Ishikawa (cell line): ENCODE results near the gene PID1.

Experiments used
- CEBPB ChIP-seq: IDR thresholded peaks from 2 replicates; pipeline ENCODE4 v1.6.1; 2012
- CREB1 ChIP-seq: IDR thresholded peaks from 2 replicates; pipeline ENCODE4 v1.6.1; 2012; ENCODE audit warnings: low read depth
- EGR1 ChIP-seq: IDR thresholded peaks from 2 replicates; pipeline ENCODE4 v1.6.1; 2012
- EP300 ChIP-seq: IDR thresholded peaks from 2 replicates; pipeline ENCODE4 v1.6.1; 2012; ENCODE audit warnings: borderline replicate concordance
- FOXM1 ChIP-seq: IDR thresholded peaks from 2 replicates; pipeline ENCODE4 v1.6.1; 2012; ENCODE audit warnings: low read depth, borderline replicate concordance
- MAX ChIP-seq: IDR thresholded peaks from 2 replicates; pipeline ENCODE4 v1.6.1; 2012
- NFIC ChIP-seq: IDR thresholded peaks from 2 replicates; pipeline ENCODE4 v1.6.1; 2012
- RAD21 ChIP-seq: IDR thresholded peaks from 2 replicates; pipeline ENCODE4 v1.6.1; 2012; ENCODE audit warnings: low read depth
- REST ChIP-seq: IDR thresholded peaks from 2 replicates; pipeline ENCODE4 v1.6.1; 2012; ENCODE audit warnings: low read depth, mild to moderate bottlenecking
- TAF1 ChIP-seq: IDR thresholded peaks from 2 replicates; pipeline ENCODE4 v1.6.1; 2012; ENCODE audit warnings: low read depth, mild to moderate bottlenecking
- TCF12 ChIP-seq: IDR thresholded peaks from 2 replicates; pipeline ENCODE4 v1.6.1; 2012; ENCODE audit warnings: low read depth
- TEAD4 ChIP-seq: IDR thresholded peaks from 2 replicates; pipeline ENCODE4 v1.6.1; 2012
- YY1 ChIP-seq: IDR thresholded peaks from 2 replicates; pipeline ENCODE4 v1.6.1; 2012; ENCODE audit warnings: low read depth
- ZBTB7A ChIP-seq: IDR thresholded peaks from 2 replicates; pipeline ENCODE4 v1.6.1; 2012; ENCODE audit warnings: low read depth
- TF ChIP-seq, protein P1 (sequence below): IDR thresholded peaks from 2 replicates; pipeline ENCODE4 v1.6.1; 2012

The PID1 gene

GRCh38 chr2:229059331-229060033 is 211.6 kb downstream of the PID1 start:
- TF ChIP-seq TAF1 = no peak
- TF ChIP-seq RAD21 = no peak
- no peak for TF ChIP-seq YY1
- no peak for TF ChIP-seq MAX
- no peak for TF ChIP-seq EGR1

- no peak for TF ChIP-seq TCF12
- no peak for TF ChIP-seq CREB1
- TF ChIP-seq NFIC = no peak
- TF ChIP-seq EP300 = no peak
- no peak for TF ChIP-seq FOXM1
- TF ChIP-seq TAF1 = no peak
- TF ChIP-seq REST = no peak
- TF ChIP-seq TEAD4 = no peak
- TF ChIP-seq, protein P1, sequence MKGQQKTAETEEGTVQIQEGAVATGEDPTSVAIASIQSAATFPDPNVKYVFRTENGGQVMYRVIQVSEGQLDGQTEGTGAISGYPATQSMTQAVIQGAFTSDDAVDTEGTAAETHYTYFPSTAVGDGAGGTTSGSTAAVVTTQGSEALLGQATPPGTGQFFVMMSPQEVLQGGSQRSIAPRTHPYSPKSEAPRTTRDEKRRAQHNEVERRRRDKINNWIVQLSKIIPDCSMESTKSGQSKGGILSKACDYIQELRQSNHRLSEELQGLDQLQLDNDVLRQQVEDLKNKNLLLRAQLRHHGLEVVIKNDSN = no peak
- no peak for TF ChIP-seq CEBPB
- no peak for TF ChIP-seq ZBTB7A
- TF ChIP-seq EGR1 = no peak
- TF ChIP-seq YY1 = no peak
- no peak for TF ChIP-seq RAD21
- TF ChIP-seq MAX = no peak
These were observed 213.0 kb downstream of the PID1 start for GRCh38 chr2:229057976-229058553.

DNA sequence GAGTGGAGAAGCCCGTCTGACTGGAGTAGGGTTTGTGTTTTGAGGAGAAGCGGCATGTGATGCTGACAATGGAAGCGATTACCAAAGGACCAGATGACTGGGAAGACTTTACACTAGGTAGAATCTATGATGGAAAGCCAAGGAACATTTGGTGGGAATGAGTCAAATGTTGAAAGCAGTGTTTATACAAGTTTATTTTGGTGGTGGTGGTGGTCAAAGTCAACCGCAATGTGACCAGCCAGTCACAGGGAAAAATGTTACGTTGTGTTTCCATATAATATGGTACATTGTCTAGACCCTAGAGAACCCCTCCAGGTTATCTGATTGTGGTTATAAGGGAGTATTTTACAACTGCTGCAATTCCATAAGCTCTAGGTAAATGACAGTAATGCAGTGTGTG is 216.8 kb downstream of the PID1 start:
- TF ChIP-seq TAF1 (no peak), REST (no peak), ZBTB7A (no peak), YY1 (no peak), EP300 (no peak), RAD21 (no peak), NFIC (no peak), CEBPB (no peak), TEAD4 (no peak), FOXM1 (no peak), CREB1 (no peak), MAX (no peak), EGR1 (no peak), TCF12 (no peak)
- TF ChIP-seq, protein P1 = no peak

GRCh38 chr2:229051798-229052197 is 219.3 kb downstream of the PID1 start:
- TF ChIP-seq EGR1 (no peak), MAX (no peak), CREB1 (no peak), TAF1 (no peak), REST (no peak), RAD21 (no peak), FOXM1 (no peak), CEBPB (no peak), NFIC (no peak), EP300 (no peak), TCF12 (no peak), TEAD4 (no peak), ZBTB7A (no peak), YY1 (no peak)
- TF ChIP-seq, protein P1 = no peak
